Hepatocyte (in vitro differentiated cells): Measurements from ENCODE around the gene GRHL1.

Experiments used
- EZH2 ChIP-seq: fragments of 200-600 bp; sonication (generic); IDR thresholded peaks from 2 replicates; pipeline ENCODE4 v1.6.1; 2016; ENCODE audit warnings: antibody characterized with exemption, mild to moderate bottlenecking, borderline replicate concordance
- EZH2phosphoT487 ChIP-seq: fragments of 200-600 bp; sonication (generic); IDR thresholded peaks from one replicate; pipeline ENCODE4 v1.6.1; 2018; ENCODE audit warnings: antibody characterized with exemption, mild to moderate bottlenecking, low read depth, moderate library complexity; ENCODE audit not compliant: unreplicated experiment, severe bottlenecking
- TF ChIP-seq, protein P1 (sequence below): fragments of 200-600 bp; sonication (generic); IDR thresholded peaks from 2 replicates; pipeline ENCODE4 v1.5.1; 2016; ENCODE audit warnings: antibody characterized with exemption, mild to moderate bottlenecking; ENCODE audit not compliant: poor library complexity

GRCh38 chr2:9971105-9971818 lies 19.8 kb downstream of the GRHL1 start:
- TF ChIP-seq, protein P1, sequence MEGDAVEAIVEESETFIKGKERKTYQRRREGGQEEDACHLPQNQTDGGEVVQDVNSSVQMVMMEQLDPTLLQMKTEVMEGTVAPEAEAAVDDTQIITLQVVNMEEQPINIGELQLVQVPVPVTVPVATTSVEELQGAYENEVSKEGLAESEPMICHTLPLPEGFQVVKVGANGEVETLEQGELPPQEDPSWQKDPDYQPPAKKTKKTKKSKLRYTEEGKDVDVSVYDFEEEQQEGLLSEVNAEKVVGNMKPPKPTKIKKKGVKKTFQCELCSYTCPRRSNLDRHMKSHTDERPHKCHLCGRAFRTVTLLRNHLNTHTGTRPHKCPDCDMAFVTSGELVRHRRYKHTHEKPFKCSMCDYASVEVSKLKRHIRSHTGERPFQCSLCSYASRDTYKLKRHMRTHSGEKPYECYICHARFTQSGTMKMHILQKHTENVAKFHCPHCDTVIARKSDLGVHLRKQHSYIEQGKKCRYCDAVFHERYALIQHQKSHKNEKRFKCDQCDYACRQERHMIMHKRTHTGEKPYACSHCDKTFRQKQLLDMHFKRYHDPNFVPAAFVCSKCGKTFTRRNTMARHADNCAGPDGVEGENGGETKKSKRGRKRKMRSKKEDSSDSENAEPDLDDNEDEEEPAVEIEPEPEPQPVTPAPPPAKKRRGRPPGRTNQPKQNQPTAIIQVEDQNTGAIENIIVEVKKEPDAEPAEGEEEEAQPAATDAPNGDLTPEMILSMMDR: no peak
- TF ChIP-seq EZH2 (no peak), EZH2phosphoT487 (no peak)
